CD4-positive, alpha-beta memory T cell (primary cell): Measurements from ENCODE around the gene BCL2L2. TPM values are rescaled to one million over a fixed set of nuclear protein-coding genes. Genes with fewer than 3 reads are reported as not detected.

ENCODE experiments used
- polyA plus RNA-seq, 2 donors: library from polyadenylated mRNA; unstranded; fragments of 300-500 nt; fragmentation: Illumina TruSeq; gene quantifications; one replicate each; pipeline ENCODE4 v1.2.3, GENCODE V29; 2021
- total RNA-seq, 2 experiments: library from RNA; stranded (reverse); gene quantifications; one replicate each; pipeline ENCODE4 v1.2.3, GENCODE V29; 2021

Gene BCL2L2
- total and polyA plus RNA-seq, 4 experiments from 2014 or later, result 2.0 to 3.6 TPM; not detected in 2

Other genes starting within 250 kb of the BCL2L2 start
- 1 to 10 TPM; 1.3 to 1.6 TPM for gene CDH24, start 249.3 kb upstream of the BCL2L2 start, total RNA-seq
- gene CDH24, start 249.3 kb upstream of the BCL2L2 start, polyA plus RNA-seq, result under 1 TPM; 0.15 to 0.53 TPM
- gene ACIN1, start 211.7 kb upstream of the BCL2L2 start, total RNA-seq, result 100 to 1,000 TPM; 317 to 327 TPM
- 10 to 100 TPM in 1 of 2 donors, 1 to 10 TPM in 1; 1.2 to 20.5 TPM for gene ACIN1, start 211.7 kb upstream of the BCL2L2 start, polyA plus RNA-seq
- gene C14orf119, start 211.3 kb upstream of the BCL2L2 start, total RNA-seq, result 10 to 100 TPM; 49.7 to 54.0 TPM
- gene C14orf119, start 211.3 kb upstream of the BCL2L2 start, polyA plus RNA-seq, result 100 to 1,000 TPM in 1 of 2 donors, 10 to 100 TPM in 1; 80.1 to 147 TPM
- not detected for gene CIROP, start 201.8 kb upstream of the BCL2L2 start, total RNA-seq
- gene CIROP, start 201.8 kb upstream of the BCL2L2 start, polyA plus RNA-seq, result not detected
- gene CEBPE, start 187.6 kb upstream of the BCL2L2 start, total RNA-seq, result under 1 TPM; 0.69 to 0.84 TPM
- gene CEBPE, start 187.6 kb upstream of the BCL2L2 start, polyA plus RNA-seq, result under 1 TPM; 0.16 to 0.35 TPM
- 1 to 10 TPM; 2.4 to 4.1 TPM for gene SLC7A8, start 123.2 kb upstream of the BCL2L2 start, total RNA-seq
- gene SLC7A8, start 123.2 kb upstream of the BCL2L2 start, polyA plus RNA-seq, result under 1 TPM; 0.56 to 0.62 TPM
- not detected for gene RNF212B, start 68.9 kb upstream of the BCL2L2 start, total RNA-seq
- not detected for gene RNF212B, start 68.9 kb upstream of the BCL2L2 start, polyA plus RNA-seq
- 10 to 100 TPM; 21.0 to 21.7 TPM for gene HOMEZ, start 20.7 kb upstream of the BCL2L2 start, total RNA-seq
- gene HOMEZ, start 20.7 kb upstream of the BCL2L2 start, polyA plus RNA-seq, result 1 to 10 TPM; 1.5 to 5.7 TPM
- gene PPP1R3E, start 4.0 kb upstream of the BCL2L2 start, total RNA-seq, result 10 to 100 TPM; 82.3 to 87.3 TPM
- 1 to 10 TPM; 1.3 to 2.9 TPM for gene PPP1R3E, start 4.0 kb upstream of the BCL2L2 start, polyA plus RNA-seq
- 100 to 1,000 TPM; 194 to 196 TPM for gene PABPN1, start 14.6 kb downstream of the BCL2L2 start, total RNA-seq
- gene PABPN1, start 14.6 kb downstream of the BCL2L2 start, polyA plus RNA-seq, result 100 to 1,000 TPM in 1 of 2 donors, 10 to 100 TPM in 1; 91.7 to 125 TPM
- 10 to 100 TPM; 19.8 to 21.1 TPM for gene SLC22A17, start 46.1 kb downstream of the BCL2L2 start, total RNA-seq
- 1 to 10 TPM; 2.9 to 3.9 TPM for gene SLC22A17, start 46.1 kb downstream of the BCL2L2 start, polyA plus RNA-seq
- gene EFS, start 58.3 kb downstream of the BCL2L2 start, total RNA-seq, result not detected
- gene EFS, start 58.3 kb downstream of the BCL2L2 start, polyA plus RNA-seq, result not detected
- gene IL25, start 66.0 kb downstream of the BCL2L2 start, total RNA-seq, result not detected
- gene IL25, start 66.0 kb downstream of the BCL2L2 start, polyA plus RNA-seq, result not detected
- not detected for gene CMTM5, start 70.2 kb downstream of the BCL2L2 start, total RNA-seq
- gene CMTM5, start 70.2 kb downstream of the BCL2L2 start, polyA plus RNA-seq, result not detected
- gene MYH6, start 101.4 kb downstream of the BCL2L2 start, total RNA-seq, result not detected
- gene MYH6, start 101.4 kb downstream of the BCL2L2 start, polyA plus RNA-seq, result not detected
- not detected for gene MYH7, start 128.8 kb downstream of the BCL2L2 start, total RNA-seq
- not detected for gene MYH7, start 128.8 kb downstream of the BCL2L2 start, polyA plus RNA-seq
- gene NGDN, start 162.9 kb downstream of the BCL2L2 start, total RNA-seq, result 10 to 100 TPM; 60.7 to 63.5 TPM
- 10 to 100 TPM; 61.0 to 95.1 TPM for gene NGDN, start 162.9 kb downstream of the BCL2L2 start, polyA plus RNA-seq
- under 1 TPM; 0.35 to 0.36 TPM for gene ZFHX2, start 244.9 kb downstream of the BCL2L2 start, total RNA-seq
- not detected for gene ZFHX2, start 244.9 kb downstream of the BCL2L2 start, polyA plus RNA-seq
- 10 to 100 TPM; 25.6 to 26.2 TPM for gene THTPA, start 249.4 kb downstream of the BCL2L2 start, total RNA-seq
- 10 to 100 TPM; 10.9 to 15.5 TPM for gene THTPA, start 249.4 kb downstream of the BCL2L2 start, polyA plus RNA-seq